HG02884 (cell line): ENCODE data around the gene KCNJ16.

Experiments used
- ATAC-seq: cut with Tn5 transposase; IDR thresholded peaks from one replicate; pipeline ENCODE4 v1.9.1; 2021; ENCODE audit warnings: mild to moderate bottlenecking, moderate library complexity; ENCODE audit not compliant: unreplicated experiment

The KCNJ16 gene

GRCh38 chr17:70067134-70067533, 7.9 kb upstream of the KCNJ16 start:
- ATAC-seq = no peak

GRCh38 chr17:70070305-70071027, 4.6 kb upstream of the KCNJ16 start:
- no peak for ATAC-seq

- ATAC-seq = no peak
Observed at GRCh38 chr17:70071127-70071526, 3.9 kb upstream of the KCNJ16 start.

- ATAC-seq = no peak
Observed at GRCh38 chr17:70071620-70072019, 3.4 kb upstream of the KCNJ16 start.

- ATAC-seq = no peak
Observed at GRCh38 chr17:70072546-70073309, 2.3 kb upstream of the KCNJ16 start.

GRCh38 chr17:70073310-70073709, 1.7 kb upstream of the KCNJ16 start:
- ATAC-seq = no peak

GRCh38 chr17:70073799-70074198, 1.2 kb upstream of the KCNJ16 start:
- ATAC-seq = no peak

GRCh38 chr17:70074236-70074830, 692 bp upstream of the KCNJ16 start:
- no peak for ATAC-seq

GRCh38 chr17:70076189-70076588, 1.2 kb downstream of the KCNJ16 start:
- no peak for ATAC-seq

- ATAC-seq = no peak
Observed at GRCh38 chr17:70076831-70077230, 1.8 kb downstream of the KCNJ16 start.

- no peak for ATAC-seq
Observed at GRCh38 chr17:70078549-70078948, 3.5 kb downstream of the KCNJ16 start.

- ATAC-seq = no peak
Observed at GRCh38 chr17:70078994-70079531, 4.0 kb downstream of the KCNJ16 start.

GRCh38 chr17:70080541-70081347, 5.7 kb downstream of the KCNJ16 start:
- ATAC-seq = no peak

- no peak for ATAC-seq
Observed at GRCh38 chr17:70081885-70082284, 6.9 kb downstream of the KCNJ16 start.

- ATAC-seq = no peak
Observed at GRCh38 chr17:70084476-70084875, 9.5 kb downstream of the KCNJ16 start.

GRCh38 chr17:70086516-70086915, 11.5 kb downstream of the KCNJ16 start:
- ATAC-seq = no peak

- ATAC-seq = no peak
Observed at GRCh38 chr17:70089513-70090148, 14.6 kb downstream of the KCNJ16 start.

GRCh38 chr17:70091005-70091568, 16.1 kb downstream of the KCNJ16 start:
- no peak for ATAC-seq

GRCh38 chr17:70091696-70092095, 16.7 kb downstream of the KCNJ16 start:
- no peak for ATAC-seq

- no peak for ATAC-seq
Observed at GRCh38 chr17:70093163-70093562, 18.1 kb downstream of the KCNJ16 start.
